NCI-H82 treated with DMSO at 0.1 percent for 48 hours (cell line): ENCODE measurements around the gene HNRNPCL1.
"Not testable (repeated sequence)": the region's sequence is repeated elsewhere in the genome, so short reads cannot be mapped to it uniquely, and the experiment has no call there.

Experiments
- DNase-seq: peaks from one replicate; lab custom pipeline; 2025; ENCODE audit not compliant: unreplicated experiment; lab: John Stamatoyannopoulos, UW

HNRNPCL1 gene

DNA sequence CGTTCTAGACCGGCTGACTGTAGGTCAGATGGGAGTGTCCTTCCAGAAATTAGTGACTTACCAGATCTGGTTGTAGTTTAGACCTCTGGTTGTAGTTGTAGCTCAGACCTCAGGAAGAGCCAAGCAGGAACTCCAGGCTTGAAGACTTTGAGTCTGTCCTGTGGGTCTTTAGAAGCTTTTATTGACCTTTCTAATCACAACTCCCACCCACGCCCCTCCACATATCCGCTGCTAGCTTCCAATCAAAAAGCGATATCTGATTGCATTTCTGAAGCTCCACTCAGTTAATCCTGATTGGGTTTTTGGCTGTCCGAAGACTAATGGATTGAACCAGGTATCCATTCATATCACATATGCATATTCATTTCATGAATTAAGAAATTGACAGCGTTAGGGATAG lies at the start of gene HNRNPCL1:
TSS of gene HNRNPCL1 (minus strand) at position 101 of the 400 bp plus-strand sequence. CDS start 431 bp downstream, outside the sequence.
- DNase-seq = not testable (repeated sequence)

DNA sequence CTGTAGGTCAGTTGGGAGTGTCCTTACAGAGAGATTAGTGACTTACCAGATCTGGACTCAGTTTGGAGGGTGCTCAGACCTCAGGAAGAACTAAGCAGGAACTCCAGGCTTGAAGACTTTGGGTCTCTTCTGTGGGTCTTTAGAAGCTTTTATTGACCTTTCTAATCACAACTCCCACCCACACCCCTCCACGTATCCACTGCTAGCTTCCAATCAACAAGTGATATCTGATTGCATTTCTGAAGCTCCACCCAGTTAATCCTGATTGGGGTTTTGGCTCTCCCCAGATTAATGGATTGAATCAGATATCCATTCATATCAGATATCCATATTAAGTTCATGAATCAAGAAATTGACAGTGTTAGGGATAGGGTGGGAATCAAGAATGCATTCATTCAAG lies 49.6 kb upstream of the HNRNPCL1 start, which contains the start of gene PRAMEF10:
TSS of gene PRAMEF10 (minus strand) at position 101 of the 400 bp plus-strand sequence. CDS start 2,423 bp downstream, outside the sequence.
- DNase-seq = not testable (repeated sequence)

DNA sequence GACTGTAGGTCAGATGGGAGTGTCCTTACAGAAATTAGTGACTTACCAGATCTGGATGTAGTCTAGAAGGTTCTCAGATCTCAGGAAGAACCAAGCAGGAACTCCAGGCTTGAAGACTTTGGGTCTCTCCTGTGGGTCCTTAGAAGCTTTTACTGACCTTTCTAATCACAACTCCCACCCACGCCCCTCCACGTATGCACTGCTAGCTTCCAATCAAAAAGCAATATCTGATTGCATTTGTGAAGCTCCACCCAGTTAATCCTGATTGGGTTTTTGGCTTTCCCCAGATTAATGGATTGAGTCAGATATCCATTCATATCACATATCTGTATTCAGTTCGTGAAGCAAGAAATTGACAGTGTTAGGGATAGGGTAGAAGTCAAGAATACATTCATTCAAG lies 37.6 kb upstream of the HNRNPCL1 start, which contains the start of gene PRAMEF4:
TSS of gene PRAMEF4 (minus strand) at position 101 of the 400 bp plus-strand sequence. CDS start 2,807 bp downstream, outside the sequence.
- not testable (repeated sequence) for DNase-seq

DNA sequence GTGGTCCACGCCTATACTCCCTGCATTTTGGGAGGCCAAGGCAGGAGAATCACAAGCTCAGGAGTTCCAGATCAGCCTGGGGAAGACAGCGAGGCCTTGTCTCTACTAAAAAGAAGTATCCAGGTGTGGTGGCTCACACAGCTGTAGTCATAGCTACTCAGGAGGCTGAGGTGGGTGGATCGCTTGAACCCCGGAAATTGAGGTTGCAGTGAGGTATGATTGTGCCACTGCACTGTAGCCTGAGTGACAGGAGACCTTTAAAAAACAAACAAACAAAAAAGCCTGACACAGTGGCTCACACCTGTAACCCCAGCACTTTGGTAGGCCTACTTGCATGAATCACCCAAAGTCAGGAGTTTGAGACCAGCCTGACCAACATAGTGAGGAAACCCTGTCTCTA lies 29.9 kb upstream of the HNRNPCL1 start:
- not testable (repeated sequence) for DNase-seq

DNA sequence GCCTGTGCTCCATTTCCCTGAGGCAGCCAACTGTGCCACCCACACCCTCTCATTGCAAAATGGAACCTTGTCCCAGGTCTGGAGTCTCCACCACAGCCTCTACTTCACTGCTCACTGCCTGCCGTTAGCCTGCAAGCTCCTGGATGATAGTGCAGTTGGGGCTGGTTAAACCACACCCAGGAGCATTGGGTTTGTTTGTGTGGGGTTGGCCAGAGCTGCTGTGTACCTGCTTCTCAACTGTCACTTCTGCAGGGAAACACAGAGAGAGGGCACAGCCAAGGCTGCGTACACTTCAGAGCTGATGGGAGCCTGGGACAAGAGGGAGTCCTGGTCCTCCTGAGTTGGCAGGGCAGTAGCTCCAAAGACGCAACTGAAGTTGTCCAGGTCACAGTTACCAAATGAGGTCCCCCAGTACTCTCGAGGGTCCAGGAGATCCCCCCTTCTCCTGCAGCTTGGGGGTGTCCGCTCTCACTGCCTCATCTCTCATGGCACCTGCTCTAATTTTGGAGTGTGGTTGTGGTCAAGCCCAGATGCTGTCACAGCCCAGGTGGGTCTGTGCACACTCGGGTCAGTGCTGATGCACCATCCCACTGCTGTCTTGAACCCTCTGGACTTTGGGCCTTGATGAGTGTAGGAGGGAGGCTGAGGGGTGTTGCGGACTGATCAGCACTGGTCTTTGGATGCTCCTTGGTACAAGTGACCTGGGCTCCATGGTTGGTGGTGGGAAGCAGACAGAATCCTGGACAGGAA lies 14.8 kb upstream of the HNRNPCL1 start:
- not testable (repeated sequence) for DNase-seq

DNA sequence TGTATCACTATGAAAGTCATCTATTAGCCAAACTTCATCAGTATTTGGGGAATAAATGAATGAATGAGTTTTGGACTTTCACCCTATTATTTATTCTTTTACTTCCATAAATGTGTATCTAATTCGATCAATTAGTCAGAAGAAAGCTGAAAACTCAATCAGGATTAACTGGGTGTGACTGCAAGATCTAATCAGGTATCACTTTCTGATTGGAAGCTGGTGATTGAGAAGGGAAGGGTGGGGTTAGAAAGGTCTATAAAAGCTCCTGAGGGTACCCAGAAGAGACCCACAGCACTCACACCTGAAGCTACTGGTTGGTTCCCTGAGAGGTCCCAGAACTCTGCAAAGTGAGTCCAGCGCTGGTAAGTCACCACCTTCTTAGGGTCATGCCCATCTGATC lies 8.3 kb upstream of the HNRNPCL1 start, which contains the start of gene PRAMEF2:
TSS of gene PRAMEF2 (plus strand) at position 301 of the 400 bp plus-strand sequence. CDS start 1,924 bp downstream, outside the sequence.
- not testable (repeated sequence) for DNase-seq

DNA sequence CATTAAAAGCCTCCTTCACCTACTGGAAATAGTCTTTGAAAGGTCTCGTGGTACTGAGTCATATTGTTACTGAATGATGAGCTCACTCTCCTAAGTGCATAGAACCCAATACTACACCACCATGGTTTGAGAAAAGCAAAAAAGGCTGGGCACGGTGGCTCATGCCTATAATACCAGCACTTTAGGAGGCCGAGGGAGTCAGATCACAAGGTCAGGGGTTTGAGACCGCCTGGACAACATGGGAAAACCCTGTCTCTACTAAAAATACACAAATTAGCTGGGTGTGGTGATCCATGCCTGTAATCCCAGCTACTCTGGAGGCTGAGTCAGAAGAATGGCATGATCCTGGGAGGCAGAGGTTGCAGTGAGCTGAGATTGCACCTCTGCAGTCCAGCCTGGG lies 3.3 kb upstream of the HNRNPCL1 start:
- no peak for DNase-seq

DNA sequence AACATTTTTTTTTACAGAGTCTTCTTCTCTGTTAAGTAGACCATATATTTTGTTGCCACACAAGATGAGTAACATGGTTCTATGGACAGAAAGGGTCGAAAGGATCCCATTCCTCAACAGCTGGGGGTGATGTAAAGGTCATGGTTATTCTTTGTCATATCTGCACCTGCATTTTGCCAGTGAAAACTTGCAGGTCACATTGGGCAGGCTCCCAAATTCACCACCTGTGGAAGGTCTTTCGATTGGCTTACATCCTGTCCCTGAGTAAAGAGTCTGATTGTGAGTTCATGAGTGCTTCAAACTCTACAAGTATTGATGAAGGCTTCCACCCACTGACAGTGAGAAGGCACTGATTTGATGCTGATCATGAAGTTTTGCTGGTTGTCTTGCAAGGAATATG lies 15.3 kb downstream of the HNRNPCL1 start:
- DNase-seq = not testable (repeated sequence)

DNA sequence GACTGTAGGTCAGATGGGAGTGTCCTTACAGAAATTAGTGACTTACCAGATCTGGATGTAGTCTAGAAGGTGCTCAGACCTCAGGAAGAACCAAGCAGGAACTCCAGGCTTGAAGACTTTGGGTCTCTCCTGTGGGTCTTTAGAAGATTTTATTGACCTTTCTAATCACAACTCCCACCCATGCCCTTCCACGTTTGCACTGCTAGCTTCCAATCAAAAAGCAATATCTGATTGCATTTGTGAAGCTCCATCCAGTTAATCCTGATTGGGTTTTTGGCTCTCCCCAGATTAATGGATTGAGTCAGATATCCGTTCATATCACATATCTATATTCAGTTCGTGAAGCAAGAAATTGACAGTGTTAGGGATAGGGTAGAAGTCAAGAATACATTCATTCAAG lies 17.2 kb downstream of the HNRNPCL1 start, which contains the start of gene PRAMEF11:
TSS of gene PRAMEF11 (minus strand) at position 101 of the 400 bp plus-strand sequence. CDS start 2,621 bp downstream, outside the sequence.
- DNase-seq = not testable (repeated sequence)

DNA sequence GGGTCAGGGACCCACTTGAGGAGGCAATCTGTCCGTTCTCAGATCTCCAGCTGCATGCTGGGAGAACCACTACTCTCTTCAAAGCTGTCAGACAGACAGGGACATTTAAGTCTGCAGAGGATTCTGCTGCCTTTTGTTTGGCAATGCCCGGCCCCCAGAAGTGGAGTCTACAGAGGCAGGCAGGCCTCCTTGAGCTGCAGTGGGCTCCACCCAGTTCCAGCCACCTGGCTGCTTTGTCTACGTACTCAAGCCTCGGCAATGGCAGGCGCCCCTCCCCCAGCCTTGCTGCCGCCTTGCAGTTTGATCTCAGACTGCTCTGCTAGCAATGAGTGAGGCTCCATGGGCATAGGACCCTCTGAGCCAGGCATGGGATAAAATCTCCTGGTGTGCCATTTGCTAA lies 29.5 kb downstream of the HNRNPCL1 start:
- DNase-seq = not testable (repeated sequence)

DNA sequence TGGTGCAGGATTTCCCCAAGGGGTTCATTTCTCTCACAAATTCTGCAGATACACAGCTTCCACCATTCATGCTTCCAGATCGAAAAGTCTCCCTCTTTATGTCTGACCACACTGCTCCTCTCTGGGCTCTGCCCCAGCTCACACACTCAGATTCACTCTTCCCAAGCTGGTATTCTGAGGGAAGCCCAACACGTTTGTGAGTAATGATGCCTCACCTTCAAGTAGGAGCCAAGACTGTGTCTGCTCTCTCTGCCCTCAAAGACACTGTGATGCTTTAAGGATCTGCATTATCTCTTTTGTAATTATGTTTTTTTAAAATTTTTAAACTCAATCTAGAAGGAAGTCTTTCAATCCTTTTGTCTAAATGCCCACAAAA lies 37.1 kb downstream of the HNRNPCL1 start:
- DNase-seq = no peak

DNA sequence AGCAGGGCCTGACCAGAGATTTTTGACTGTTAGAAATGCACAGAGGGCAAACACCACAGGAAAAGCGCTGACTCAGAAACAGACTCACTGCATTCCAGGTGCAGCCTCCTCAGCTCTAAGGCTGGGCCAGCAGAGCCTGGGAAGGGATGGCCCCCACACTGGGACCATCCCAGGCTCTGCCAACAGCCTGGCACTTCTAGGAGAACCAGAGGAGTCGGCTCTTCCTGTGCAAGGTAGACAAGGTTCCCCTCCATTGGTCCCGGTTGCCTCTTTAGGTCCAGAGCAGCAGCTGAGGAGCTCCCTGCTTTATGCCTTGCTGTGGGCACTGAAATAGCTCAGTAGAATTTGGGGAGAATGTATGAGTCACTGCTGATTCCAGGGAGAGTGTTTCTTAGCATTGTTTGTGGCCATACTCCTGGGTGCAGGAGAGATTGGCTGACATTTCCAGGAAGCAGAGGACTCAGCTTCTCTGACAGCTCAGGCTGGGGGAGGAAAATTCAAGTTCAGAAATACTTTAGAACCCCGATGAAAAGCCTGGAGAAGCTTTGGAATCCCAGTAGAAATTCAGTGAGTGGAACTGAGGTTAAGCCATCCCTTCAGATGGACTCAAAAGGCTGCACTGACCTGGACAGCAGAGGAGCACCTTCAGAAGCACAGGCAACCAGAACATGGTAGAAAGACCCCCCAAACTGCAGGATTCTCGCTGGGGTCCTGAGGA lies 37.7 kb downstream of the HNRNPCL1 start:
- no peak for DNase-seq

DNA sequence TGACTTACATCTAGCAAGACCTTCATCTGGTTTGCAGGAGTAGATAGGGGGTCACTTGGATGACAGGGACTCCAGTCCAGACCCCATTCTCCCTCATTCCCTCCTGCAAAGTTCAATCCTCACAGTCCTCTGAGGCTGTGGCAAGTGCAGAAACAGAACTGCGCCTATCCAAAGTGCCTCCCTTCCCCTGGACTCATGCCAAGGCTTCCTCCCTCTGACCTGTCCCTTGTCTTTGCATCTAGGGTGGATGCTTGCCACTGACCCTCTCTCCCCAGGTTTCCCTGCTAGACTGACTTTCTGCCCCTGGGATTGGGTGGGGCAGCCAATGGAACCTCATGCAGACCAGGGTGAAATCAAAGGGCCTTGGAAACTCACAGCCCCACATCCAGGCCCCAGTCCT lies 38.6 kb downstream of the HNRNPCL1 start:
- DNase-seq = no peak

DNA sequence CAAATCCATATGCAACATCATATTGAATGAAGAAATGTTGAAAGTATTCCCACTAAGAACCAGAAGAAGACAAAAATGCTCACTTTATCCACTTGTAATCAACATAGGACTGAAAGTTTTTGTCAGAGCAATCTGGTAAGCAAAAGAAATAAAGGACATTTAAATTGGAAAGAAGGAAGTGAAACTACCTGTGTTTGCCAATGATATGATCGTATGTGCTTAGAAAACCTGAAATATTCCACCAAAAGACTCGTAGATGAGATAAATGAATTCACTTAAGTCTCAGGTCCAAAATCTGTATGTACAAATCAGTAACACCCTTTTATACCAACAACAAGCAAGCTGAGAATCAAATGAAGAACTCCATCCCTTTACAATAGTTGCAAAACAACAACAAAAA lies 48.8 kb downstream of the HNRNPCL1 start:
- no peak for DNase-seq

DNA sequence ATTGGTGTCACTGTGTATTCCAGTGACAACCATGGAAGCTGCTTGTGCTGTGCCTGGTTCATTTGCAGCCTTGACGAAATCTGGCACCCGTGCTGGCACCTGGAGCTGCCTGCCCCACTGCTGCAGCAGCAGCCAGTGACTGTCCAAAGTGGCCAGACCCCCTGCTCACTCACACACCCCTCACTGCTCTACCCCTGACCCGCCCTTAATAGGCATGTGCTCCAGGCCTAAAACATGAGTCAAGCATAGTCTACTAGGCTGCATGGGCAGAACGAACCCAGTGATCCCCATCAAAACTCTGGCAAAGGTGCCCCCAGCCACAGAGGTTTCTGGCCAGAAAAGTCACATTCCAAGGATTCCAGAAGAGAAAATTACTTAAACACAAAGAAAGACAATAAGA lies 49.6 kb downstream of the HNRNPCL1 start:
- no peak for DNase-seq
